ENCODE measurements around the gene CHD3. TPM values are rescaled to one million over a fixed set of nuclear protein-coding genes. Genes with fewer than 3 reads are reported as not detected.

The CHD3 gene
- total and polyA plus RNA-seq, 4 experiments from 2014 or later: 0.84 to 287 (median 149) TPM

GRCh38 chr17:7880076-7880868, 8.3 kb upstream of the CHD3 start:
- POLR2A ChIA-PET (ENCODE audit: partially characterized antibody): interaction anchor here (1.3 to 1.4 kb wide), 2 partner anchors 9 to 46 kb away, joined by 3 to 4 read pairs; partner anchors contain the start of gene KDM6B

GRCh38 chr17:7881276-7882054, 7.1 kb upstream of the CHD3 start:
- Mint-ChIP-seq H3K36me3 (peaks cover 0 to 8% of the 10 kb centered on the region in 2 donors), H3K9me3 (no peaks in the 10 kb centered on the region), H3K4me1 (peaks cover 4 to 11% (median 7%) of the 10 kb centered on the region in 4 donors), H3K4me3 (no peak overlapping the region), H3K27ac (no peak overlapping the region), H3K27me3 (no peaks in the 10 kb centered on the region)
- H3K4me3 ChIP-seq (ENCODE audit: low read length in 2 of 2): no peak overlapping the region
- CTCF ChIA-PET (ENCODE audit: partially characterized antibody): no interaction called here
- DNase-seq: no peak
- H3K36me3 ChIP-seq (ENCODE audit: insufficient read depth, low read length): peaks cover 14% of the 10 kb centered on the region
- POLR2A ChIA-PET (ENCODE audit: partially characterized antibody): no interaction called here
- no peaks in the 10 kb centered on the region for H3K9me3 ChIP-seq (ENCODE audit: control insufficient read depth in 1 of 2, low read length in 2 of 2)
- intact Hi-C loops (cut with micrococcal nuclease): no loop called here
- H3K27ac ChIP-seq (ENCODE audit: low read depth, low read length): no peak overlapping the region
- peaks cover 47% of the 10 kb centered on the region for H3K4me1 ChIP-seq (ENCODE audit: insufficient read depth, low read length)
- H3K27me3 ChIP-seq (ENCODE audit: insufficient read depth, low read length): no peaks in the 10 kb centered on the region

More at GRCh38 chr17:7880076-7880868, 8.3 kb upstream of the CHD3 start:
- Histone ChIP-seq H3K9me3 (ENCODE audit: control insufficient read depth in 1 of 2, low read length in 2 of 2) (no peaks in the 10 kb centered on the region), H3K4me3 (ENCODE audit: low read length in 2 of 2) (no peak overlapping the region), H3K36me3 (ENCODE audit: insufficient read depth, low read length) (peaks cover 14% of the 10 kb centered on the region), H3K27ac (ENCODE audit: low read depth, low read length) (no peak overlapping the region), H3K27me3 (ENCODE audit: insufficient read depth, low read length) (no peaks in the 10 kb centered on the region), H3K4me1 (ENCODE audit: insufficient read depth, low read length) (peaks cover 46% of the 10 kb centered on the region)
- intact Hi-C loops (cut with micrococcal nuclease): no loop called here
- Mint-ChIP-seq H3K4me3 (no peak overlapping the region), H3K9me3 (no peaks in the 10 kb centered on the region), H3K36me3 (peaks cover 0 to 4% of the 10 kb centered on the region in 2 donors), H3K27ac (no peak overlapping the region), H3K4me1 (peaks cover 6 to 13% (median 8%) of the 10 kb centered on the region in 4 donors), H3K27me3 (no peaks in the 10 kb centered on the region)
- CTCF ChIA-PET (ENCODE audit: partially characterized antibody): no interaction called here
- no peak for DNase-seq

GRCh38 chr17:7882068-7882467, 6.5 kb upstream of the CHD3 start:
- H3K9me3 Mint-ChIP-seq: no peaks in the 10 kb centered on the region
- peaks cover 0 to 11% of the 10 kb centered on the region in 2 donors for H3K36me3 Mint-ChIP-seq
- H3K4me1 ChIP-seq (ENCODE audit: insufficient read depth, low read length): peaks cover 53% of the 10 kb centered on the region
- no peak for DNase-seq
- ChIA-PET CTCF (ENCODE audit: partially characterized antibody) (interaction anchor here (2.6 kb wide), 1 partner anchor 20 kb away, joined by 13 read pairs; no protein-coding TSS in a partner anchor), POLR2A (ENCODE audit: partially characterized antibody) (interaction anchor here (2.2 kb wide), 1 partner anchor 13 kb away, joined by 6 read pairs; no protein-coding TSS in a partner anchor)
- H3K9me3 ChIP-seq (ENCODE audit: control insufficient read depth in 1 of 2, low read length in 2 of 2): no peaks in the 10 kb centered on the region
- intact Hi-C loops (cut with micrococcal nuclease): no loop called here
- peaks cover 14% of the 10 kb centered on the region for H3K36me3 ChIP-seq (ENCODE audit: insufficient read depth, low read length)
- no peak overlapping the region for H3K4me3 Mint-ChIP-seq
- no peak overlapping the region for H3K27ac Mint-ChIP-seq
- no peaks in the 10 kb centered on the region for H3K27me3 ChIP-seq (ENCODE audit: insufficient read depth, low read length)
- H3K27me3 Mint-ChIP-seq: no peaks in the 10 kb centered on the region
- peaks cover 4 to 12% (median 7%) of the 10 kb centered on the region in 4 donors for H3K4me1 Mint-ChIP-seq
- no peak overlapping the region for H3K4me3 ChIP-seq (ENCODE audit: low read length in 2 of 2)
- no peak overlapping the region for H3K27ac ChIP-seq (ENCODE audit: low read depth, low read length)

GRCh38 chr17:7882629-7883028, 6.0 kb upstream of the CHD3 start:
- no peak overlapping the region for H3K4me3 ChIP-seq (ENCODE audit: low read length in 2 of 2)
- H3K4me1 ChIP-seq (ENCODE audit: insufficient read depth, low read length): peaks cover 54% of the 10 kb centered on the region

GRCh38 chr17:7883781-7884386, 4.7 kb upstream of the CHD3 start:
- POLR2A ChIA-PET (ENCODE audit: partially characterized antibody): interaction anchor here (0.6 to 2.2 kb wide), 8 partner anchors 11 to 107 kb away, joined by 3 to 10 read pairs (median 4); partner anchors contain the start of genes CNTROB, NAA38 and TRAPPC1
- H3K4me1 Mint-ChIP-seq: peaks cover 4 to 12% (median 6%) of the 10 kb centered on the region in 4 donors

More at GRCh38 chr17:7882629-7883028, 6.0 kb upstream of the CHD3 start:
- H3K4me1 Mint-ChIP-seq: peaks cover 4 to 12% (median 6%) of the 10 kb centered on the region in 4 donors
- ChIA-PET CTCF (ENCODE audit: partially characterized antibody) (interaction anchor here (1.1 to 2.6 kb wide), 5 partner anchors 12 to 107 kb away, joined by 3 to 13 read pairs (median 5); partner anchors contain the start of gene NAA38), POLR2A (ENCODE audit: partially characterized antibody) (interaction anchor here (0.9 to 2.2 kb wide), 4 partner anchors 10 to 49 kb away, joined by 3 to 10 read pairs (median 4); partner anchors contain the start of genes CNTROB and TRAPPC1)
- DNase-seq: no peak
- Histone ChIP-seq H3K36me3 (ENCODE audit: insufficient read depth, low read length) (peaks cover 14% of the 10 kb centered on the region), H3K9me3 (ENCODE audit: control insufficient read depth in 1 of 2, low read length in 2 of 2) (no peaks in the 10 kb centered on the region), H3K27ac (ENCODE audit: low read depth, low read length) (peak overlapping the region; percentile 23), H3K27me3 (ENCODE audit: insufficient read depth, low read length) (no peaks in the 10 kb centered on the region)
- no peaks in the 10 kb centered on the region for H3K9me3 Mint-ChIP-seq
- no peak overlapping the region for H3K4me3 Mint-ChIP-seq
- intact Hi-C loops (cut with micrococcal nuclease): no loop called here
- peaks cover 0 to 9% of the 10 kb centered on the region in 2 donors for H3K36me3 Mint-ChIP-seq
- H3K27ac Mint-ChIP-seq: no peak overlapping the region
- no peaks in the 10 kb centered on the region for H3K27me3 Mint-ChIP-seq

GRCh38 chr17:7884581-7885366, 3.8 kb upstream of the CHD3 start:
- intact Hi-C loops (cut with micrococcal nuclease): no loop called here
- CTCF ChIA-PET (ENCODE audit: partially characterized antibody): interaction anchor here (2.2 to 2.6 kb wide), 2 partner anchors 22 to 28 kb away, joined by 9 to 13 read pairs; no protein-coding TSS in a partner anchor
- peak overlapping the region in 6 of 7 donors; percentile 70 to 87 (median 82) for H3K27ac Mint-ChIP-seq

More at GRCh38 chr17:7883781-7884386, 4.7 kb upstream of the CHD3 start:
- Histone ChIP-seq H3K4me1 (ENCODE audit: insufficient read depth, low read length) (peaks cover 64% of the 10 kb centered on the region), H3K4me3 (ENCODE audit: low read length in 2 of 2) (peak overlapping the region; percentile 5 to 41), H3K36me3 (ENCODE audit: insufficient read depth, low read length) (peaks cover 14% of the 10 kb centered on the region), H3K27me3 (ENCODE audit: insufficient read depth, low read length) (no peaks in the 10 kb centered on the region), H3K9me3 (ENCODE audit: control insufficient read depth in 1 of 2, low read length in 2 of 2) (no peaks in the 10 kb centered on the region), H3K27ac (ENCODE audit: low read depth, low read length) (peak overlapping the region; percentile 31)
- no peaks in the 10 kb centered on the region for H3K9me3 Mint-ChIP-seq
- H3K36me3 Mint-ChIP-seq: peaks cover 0 to 9% of the 10 kb centered on the region in 2 donors
- intact Hi-C loops (cut with micrococcal nuclease): no loop called here
- peak overlapping the region in 6 of 7 donors; percentile 73 to 92 (median 83) for H3K27ac Mint-ChIP-seq
- peak; percentile 37 to 70 (median 40) for DNase-seq
- CTCF ChIA-PET (ENCODE audit: partially characterized antibody): interaction anchor here (1.4 to 2.6 kb wide), 3 partner anchors 21 to 105 kb away, joined by 4 to 13 read pairs (median 6); partner anchors contain the start of gene NAA38
- no peaks in the 10 kb centered on the region for H3K27me3 Mint-ChIP-seq
- peak overlapping the region; percentile 75 to 85 (median 82) for H3K4me3 Mint-ChIP-seq

More at GRCh38 chr17:7884581-7885366, 3.8 kb upstream of the CHD3 start:
- H3K9me3 ChIP-seq (ENCODE audit: control insufficient read depth in 1 of 2, low read length in 2 of 2): no peaks in the 10 kb centered on the region
- Mint-ChIP-seq H3K4me1 (peaks cover 6 to 12% (median 8%) of the 10 kb centered on the region in 4 donors), H3K4me3 (peak overlapping the region; percentile 28 to 85 (median 75)), H3K9me3 (no peaks in the 10 kb centered on the region), H3K27me3 (no peaks in the 10 kb centered on the region), H3K36me3 (peaks cover 0 to 15% of the 10 kb centered on the region in 2 donors)
- H3K36me3 ChIP-seq (ENCODE audit: insufficient read depth, low read length): peaks cover 18% of the 10 kb centered on the region
- H3K4me3 ChIP-seq (ENCODE audit: low read length in 2 of 2): no peak overlapping the region
- H3K4me1 ChIP-seq (ENCODE audit: insufficient read depth, low read length): peaks cover 72% of the 10 kb centered on the region
- peak; percentile 37 to 59 (median 42) for DNase-seq
- H3K27me3 ChIP-seq (ENCODE audit: insufficient read depth, low read length): no peaks in the 10 kb centered on the region
- H3K27ac ChIP-seq (ENCODE audit: low read depth, low read length): no peak overlapping the region
- POLR2A ChIA-PET (ENCODE audit: partially characterized antibody): interaction anchor here (0.6 to 2.2 kb wide), 9 partner anchors 14 to 106 kb away, joined by 3 to 19 read pairs (median 6); partner anchors contain the start of genes CNTROB, KDM6B, NAA38 and RNF227
